Measurements from ENCODE around the gene DSP.
A peak's percentile ranks its signal among the peaks of the same experiment; 100 is the strongest.

DSP gene

DNA sequence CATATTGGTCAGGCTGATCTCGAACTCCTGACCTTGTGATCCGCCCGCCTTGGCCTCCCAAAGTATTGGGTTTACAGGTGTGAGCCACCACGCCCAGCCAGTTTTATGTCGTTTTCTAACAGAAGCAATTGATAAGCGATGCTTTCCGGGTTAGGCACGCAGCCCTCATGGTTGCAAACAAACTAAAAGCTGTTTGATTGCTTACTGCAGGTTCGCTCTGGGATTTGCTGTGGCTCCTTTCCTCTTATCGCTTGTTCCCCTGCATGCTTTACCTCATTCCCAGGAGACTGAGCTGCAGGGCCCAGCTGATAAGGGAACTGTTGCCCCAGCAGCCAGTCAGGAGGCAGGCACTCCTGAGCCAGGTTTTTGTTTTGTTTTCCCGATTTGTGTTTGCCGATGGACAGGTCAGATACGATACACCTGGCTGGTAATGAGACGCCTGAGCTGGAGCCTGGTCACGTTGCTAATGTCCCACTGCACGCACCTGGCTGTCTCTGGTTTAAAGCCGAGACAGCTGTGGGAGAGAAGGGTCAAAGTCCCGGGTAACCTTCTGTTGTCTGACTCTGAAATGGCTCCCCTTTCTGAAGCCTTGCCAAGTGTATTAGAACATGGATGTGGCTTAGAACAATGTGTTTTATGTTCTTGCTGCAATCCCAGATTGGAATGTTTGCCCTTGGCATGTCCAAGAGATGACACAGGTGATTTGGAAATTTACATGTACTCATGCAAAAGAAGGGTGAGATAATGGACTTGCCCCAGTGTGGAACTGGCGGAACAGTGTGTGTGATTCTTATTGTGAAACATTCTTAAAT is 19.9 kb downstream of the DSP start:
- DNase-seq = no peak

DNA sequence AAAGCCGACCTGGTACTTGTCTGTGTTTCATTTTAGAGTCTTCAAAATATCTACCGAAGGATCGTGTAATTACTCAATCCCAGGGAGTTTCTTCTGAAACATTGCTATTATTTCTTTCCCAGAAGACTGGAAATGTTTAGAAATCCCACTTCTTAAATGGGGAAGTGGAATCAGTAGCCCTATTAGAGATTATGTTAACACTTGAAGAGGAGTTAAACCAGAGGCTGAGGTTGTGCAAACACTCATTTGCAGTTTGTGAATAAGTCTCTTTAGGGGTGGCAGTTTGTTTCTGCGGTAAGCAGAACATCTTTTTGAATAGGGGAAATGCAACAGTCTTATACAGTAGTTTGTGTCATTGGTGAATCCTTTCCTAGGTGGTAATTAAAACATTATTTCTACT is 21.3 kb downstream of the DSP start:
- DNase-seq = no peak

DNA sequence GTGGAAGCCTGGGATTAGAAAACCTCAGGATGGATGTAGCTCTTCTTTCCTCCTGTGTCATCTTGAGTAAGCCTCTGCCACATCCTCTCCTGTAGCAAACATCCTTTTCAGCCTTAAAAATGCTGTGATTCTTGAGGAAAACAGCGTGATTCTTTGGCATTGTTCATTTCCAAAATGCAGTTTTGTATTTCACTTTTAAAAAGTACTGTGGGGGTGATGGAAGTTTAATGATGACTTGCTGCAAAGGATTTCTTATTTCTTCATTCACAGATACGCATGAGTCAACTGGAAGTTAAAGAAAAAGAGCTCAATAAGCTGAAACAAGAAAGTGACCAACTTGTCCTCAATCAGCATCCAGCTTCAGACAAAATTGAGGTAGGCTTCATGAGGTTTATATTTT is 24.6 kb downstream of the DSP start:
- no peak for DNase-seq

DNA sequence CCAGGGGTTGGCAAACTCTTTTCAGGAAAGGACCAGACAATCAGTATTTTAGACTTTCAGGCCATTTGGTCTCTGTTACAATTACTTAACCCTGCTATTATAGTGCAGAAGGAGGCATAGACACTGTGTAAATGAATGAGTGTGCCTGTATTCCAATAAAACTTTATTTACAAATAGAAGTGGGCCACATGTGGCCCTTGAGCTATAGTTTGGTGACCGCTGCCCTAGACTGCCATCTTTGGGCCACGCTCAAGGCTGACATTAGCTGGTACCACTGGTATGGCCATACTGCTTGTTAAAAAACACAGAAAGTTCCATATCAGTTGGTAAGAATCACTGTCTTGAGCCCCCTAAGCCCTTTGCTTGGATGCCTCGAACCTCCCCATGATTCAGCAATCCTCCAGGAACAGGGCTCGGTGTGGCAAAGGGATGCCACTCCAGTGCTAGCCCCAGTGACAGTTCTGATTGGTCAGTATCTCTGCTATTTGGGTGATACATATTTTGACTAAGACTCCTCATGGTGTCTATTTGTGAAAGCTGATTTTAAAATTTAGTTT is 25.2 kb downstream of the DSP start:
- no peak for DNase-seq

DNA sequence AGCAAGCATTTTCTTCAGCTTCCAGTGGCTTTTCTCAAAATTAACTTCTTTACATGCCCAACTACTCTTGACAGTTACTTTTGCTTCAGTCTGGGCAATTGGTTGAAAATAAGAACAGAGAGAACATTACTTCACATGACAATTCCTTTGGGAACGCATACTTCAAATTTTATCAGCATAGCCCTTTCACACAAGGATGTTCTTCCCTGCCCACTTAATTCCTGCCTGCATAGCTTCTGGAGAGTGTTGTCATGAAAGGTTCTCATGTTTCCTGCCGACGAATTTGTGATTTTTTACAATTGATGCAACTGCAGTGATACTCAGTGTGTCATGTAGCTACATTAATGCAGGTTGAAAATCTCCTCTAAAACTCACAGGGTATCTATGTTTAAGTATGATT is 26.6 kb downstream of the DSP start:
- DNase-seq = no peak

DNA sequence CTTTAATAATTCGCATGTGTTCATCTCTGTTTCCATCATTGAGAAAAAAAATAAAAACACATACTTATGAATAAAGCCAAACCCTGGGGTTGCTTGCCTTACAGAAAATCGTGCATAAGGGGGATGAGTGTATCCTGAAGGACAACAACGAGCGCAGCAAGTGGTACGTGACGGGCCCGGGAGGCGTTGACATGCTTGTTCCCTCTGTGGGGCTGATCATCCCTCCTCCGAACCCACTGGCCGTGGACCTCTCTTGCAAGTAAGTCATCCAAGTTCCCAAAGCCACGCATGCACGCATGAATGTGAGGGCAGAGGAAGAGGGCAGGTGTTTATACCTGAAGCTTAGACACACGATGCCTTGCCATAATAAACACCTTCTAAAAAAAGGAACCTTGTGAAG is 27.6 kb downstream of the DSP start:
- no peak for DNase-seq

DNA sequence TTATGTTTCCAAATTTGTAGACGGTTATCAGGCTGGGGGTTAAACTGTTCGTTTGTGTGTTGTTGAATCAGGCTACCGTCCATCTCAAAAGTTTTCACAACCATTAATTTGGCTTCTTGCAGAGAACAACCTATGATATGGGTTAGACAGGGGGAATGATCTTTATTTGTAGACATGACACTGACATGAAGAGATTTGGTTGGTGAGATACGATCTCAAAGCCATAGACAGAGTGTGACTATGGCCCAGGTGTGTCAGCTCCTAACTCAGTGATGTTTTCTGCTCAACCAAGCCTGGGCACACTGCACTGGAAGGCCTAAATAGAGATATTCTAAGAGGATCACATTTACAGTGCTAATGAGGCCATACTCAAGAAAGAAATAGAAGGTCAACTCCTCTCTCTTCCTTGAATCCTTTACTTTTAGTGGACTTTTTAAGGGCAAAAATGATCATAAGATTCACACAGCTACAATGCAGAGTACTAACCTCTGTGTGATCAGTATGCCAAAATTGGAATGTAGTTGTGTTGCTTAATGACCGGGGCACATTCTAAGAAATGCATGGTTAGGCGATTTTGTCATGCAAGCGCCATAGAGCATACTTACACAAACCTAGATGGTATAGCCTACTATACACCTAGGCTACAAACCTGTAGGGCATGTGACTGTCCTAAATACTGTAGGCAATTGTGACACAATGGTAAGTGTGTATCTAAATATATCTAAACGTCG is 30.9 kb downstream of the DSP start:
- DNase-seq = no peak

DNA sequence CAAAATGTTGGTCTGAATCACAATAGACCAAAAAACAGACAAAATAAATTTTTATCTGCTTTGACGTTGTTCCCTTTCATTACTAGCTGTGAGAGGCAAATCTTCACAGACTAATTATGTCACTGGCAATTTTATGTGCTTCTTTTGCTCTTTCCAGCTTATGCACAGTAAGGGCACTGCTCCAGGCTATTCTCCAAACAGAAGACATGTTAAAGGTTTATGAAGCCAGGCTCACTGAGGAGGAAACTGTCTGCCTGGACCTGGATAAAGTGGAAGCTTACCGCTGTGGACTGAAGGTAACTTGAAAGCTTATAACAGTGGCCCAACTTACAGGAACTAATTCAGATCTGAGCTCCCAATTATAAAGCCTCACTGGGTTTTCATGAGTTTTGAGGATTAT is 33.0 kb downstream of the DSP start:
- DNase-seq = no peak

DNA sequence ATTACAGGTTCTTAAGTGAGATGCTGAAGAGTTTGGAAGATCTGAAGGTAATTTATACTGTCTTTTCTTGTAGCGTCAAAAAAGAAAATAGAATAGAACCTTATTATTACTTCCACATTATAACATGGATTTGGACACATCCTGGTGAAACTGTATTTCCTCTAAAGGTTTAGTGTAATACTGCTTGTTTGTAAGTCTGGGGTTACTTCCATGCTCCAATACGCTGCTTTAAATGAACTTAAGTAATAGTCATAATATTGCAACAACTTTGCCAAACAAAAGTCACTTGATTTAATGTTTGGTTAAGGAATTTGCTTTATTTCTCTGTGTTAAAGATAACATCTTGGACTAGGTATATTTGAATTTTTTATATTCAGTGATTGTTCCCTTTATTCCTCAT is 37.0 kb downstream of the DSP start:
- no peak for DNase-seq

DNA sequence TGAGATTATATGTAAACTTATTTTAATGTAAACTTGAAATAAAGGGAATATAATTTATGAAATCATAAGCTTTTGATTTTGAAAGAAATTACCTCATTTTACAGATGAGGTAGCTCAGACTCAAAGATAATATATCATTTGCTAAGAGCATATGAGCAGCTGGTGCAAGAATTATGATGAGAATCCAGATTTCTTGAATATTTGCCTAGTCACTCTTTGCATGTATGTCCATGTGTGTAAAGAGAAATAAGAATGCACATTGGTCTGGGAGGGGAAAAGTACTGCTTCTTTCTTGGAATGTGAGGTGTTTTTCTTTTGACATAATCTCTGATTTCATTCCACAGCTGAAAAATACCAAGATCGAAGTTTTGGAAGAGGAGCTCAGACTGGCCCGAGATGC is 37.5 kb downstream of the DSP start:
- DNase-seq = no peak

DNA sequence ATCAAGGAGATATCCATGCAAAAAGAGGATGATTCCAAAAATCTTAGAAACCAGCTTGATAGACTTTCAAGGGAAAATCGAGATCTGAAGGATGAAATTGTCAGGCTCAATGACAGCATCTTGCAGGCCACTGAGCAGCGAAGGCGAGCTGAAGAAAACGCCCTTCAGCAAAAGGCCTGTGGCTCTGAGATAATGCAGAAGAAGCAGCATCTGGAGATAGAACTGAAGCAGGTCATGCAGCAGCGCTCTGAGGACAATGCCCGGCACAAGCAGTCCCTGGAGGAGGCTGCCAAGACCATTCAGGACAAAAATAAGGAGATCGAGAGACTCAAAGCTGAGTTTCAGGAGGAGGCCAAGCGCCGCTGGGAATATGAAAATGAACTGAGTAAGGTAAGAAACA is 38.4 kb downstream of the DSP start:
- no peak for DNase-seq

DNA sequence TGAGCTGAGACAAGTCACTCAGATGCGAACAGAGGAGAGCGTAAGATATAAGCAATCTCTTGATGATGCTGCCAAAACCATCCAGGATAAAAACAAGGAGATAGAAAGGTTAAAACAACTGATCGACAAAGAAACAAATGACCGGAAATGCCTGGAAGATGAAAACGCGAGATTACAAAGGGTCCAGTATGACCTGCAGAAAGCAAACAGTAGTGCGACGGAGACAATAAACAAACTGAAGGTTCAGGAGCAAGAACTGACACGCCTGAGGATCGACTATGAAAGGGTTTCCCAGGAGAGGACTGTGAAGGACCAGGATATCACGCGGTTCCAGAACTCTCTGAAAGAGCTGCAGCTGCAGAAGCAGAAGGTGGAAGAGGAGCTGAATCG is 39.1 kb downstream of the DSP start:
- DNase-seq = no peak

DNA sequence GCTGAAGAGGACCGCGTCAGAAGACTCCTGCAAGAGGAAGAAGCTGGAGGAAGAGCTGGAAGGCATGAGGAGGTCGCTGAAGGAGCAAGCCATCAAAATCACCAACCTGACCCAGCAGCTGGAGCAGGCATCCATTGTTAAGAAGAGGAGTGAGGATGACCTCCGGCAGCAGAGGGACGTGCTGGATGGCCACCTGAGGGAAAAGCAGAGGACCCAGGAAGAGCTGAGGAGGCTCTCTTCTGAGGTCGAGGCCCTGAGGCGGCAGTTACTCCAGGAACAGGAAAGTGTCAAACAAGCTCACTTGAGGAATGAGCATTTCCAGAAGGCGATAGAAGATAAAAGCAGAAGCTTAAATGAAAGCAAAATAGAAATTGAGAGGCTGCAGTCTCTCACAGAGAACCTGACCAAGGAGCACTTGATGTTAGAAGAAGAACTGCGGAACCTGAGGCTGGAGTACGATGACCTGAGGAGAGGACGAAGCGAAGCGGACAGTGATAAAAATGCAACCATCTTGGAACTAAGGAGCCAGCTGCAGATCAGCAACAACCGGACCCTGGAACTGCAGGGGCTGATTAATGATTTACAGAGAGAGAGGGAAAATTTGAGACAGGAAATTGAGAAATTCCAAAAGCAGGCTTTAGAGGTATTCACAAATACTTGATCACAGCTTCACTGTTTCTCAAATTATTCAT is 39.6 kb downstream of the DSP start:
- no peak for DNase-seq

DNA sequence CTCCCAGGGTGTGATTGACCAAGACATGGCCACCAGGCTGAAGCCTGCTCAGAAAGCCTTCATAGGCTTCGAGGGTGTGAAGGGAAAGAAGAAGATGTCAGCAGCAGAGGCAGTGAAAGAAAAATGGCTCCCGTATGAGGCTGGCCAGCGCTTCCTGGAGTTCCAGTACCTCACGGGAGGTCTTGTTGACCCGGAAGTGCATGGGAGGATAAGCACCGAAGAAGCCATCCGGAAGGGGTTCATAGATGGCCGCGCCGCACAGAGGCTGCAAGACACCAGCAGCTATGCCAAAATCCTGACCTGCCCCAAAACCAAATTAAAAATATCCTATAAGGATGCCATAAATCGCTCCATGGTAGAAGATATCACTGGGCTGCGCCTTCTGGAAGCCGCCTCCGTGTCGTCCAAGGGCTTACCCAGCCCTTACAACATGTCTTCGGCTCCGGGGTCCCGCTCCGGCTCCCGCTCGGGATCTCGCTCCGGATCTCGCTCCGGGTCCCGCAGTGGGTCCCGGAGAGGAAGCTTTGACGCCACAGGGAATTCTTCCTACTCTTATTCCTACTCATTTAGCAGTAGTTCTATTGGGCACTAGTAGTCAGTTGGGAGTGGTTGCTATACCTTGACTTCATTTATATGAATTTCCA is 43.9 kb downstream of the DSP start:
- DNase-seq = no peak

DNA sequence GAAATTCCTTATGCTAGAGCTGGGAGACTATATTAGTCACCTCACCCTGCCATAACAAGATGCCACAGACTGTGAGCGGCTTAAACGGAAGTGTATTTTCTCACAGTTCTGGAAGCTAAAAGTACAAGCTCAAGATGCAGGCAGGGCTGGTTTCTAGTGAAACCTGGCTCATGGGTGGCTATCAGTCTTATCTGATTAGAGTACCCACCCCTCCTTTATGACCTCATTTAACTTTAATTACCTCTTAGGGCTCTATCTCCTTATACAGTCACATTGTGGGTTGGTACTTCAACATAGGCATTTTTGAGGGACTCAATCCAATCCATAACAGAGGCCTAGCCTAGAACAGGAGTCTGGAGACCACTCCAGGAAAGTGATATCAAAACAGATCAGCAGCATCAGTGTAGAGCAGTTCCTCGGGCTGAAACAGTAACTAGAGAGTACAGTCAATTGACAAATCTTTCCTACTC is 46.2 kb downstream of the DSP start:
- no peak for DNase-seq

DNA sequence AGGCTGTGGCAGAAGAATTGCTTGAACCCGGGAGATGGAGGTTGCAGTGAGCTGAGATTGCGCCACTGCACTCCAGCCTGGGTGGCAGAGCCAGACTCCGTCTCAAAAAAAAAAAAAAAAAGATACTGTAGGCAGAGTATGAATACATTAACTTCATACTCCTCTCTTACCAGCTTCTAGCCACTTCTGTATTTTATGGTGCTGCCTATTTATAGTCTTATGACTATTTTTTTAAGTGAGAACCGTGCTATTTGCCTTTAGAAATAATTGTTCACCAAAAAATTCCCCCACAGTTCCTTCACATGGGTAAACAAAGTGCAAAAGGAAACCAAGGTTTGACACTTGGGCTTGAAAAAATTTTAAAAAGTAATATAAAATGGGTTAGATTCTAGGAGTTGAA is 47.0 kb downstream of the DSP start:
- DNase-seq = no peak

DNA sequence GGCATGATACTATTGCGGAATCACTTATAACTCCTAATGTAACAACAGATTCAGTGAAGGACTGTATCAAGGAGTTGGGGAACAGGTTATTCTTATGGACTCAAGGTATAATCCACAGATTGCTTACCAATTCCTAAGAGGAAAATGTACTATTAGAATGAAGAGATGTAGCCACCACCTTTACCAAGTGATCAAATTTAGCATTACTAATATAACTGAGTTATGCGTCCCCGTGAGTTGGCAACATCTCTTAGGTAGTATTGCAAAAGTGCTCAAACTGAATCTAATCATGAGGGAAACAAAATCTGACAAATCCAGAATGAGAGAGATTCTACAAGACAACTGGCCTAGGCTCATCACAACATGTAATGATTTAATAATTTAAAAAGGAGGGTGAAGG is 47.8 kb downstream of the DSP start:
- no peak for DNase-seq

DNA sequence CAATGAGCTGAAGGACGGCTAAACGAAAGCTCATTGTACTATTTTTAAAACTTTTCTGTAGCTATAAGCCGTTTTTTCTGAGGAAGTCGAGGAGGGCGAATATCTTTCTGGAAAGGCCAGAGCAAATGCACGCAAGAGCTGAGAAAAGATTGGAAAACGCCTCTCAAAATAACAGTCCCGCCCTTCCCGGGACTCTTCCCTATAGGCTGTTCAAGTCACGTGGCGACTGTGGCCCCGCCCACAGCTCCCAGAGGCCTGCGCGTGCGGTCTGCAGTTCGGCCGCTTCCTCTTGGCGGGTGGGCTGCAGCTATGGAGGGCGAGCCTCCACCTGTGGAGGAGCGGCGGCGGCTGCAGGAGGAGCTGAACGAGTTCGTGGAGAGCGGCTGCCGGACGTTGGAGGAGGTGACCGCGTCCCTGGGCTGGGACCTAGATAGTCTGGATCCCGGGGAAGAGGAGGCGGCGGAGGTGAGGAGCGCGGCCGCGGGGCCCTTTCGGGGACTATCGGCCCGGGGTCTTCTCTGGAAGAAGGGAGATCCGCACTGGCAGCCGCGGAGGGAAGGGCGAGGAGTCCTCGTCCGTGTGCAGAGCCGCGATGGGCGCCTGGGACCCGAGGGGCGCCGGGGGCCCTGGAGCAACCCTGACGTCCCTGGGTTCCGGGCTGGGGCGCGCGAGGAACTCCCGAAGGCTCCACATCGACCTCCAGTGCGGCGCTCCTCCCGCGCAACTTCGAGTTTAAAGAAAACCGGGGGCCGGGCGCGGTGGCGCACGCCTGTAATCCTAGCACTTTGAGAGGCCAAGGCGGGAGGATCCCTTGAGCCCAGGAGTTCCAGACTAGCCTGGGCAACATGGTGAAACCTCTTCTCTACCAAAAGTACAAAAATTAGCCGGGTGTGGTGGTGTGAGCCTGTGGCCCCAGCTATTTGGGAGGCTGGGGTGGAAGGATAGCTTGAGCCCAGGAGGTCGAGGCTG is 48.8 kb downstream of the DSP start, which contains the start of gene SNRNP48:
SNRNP48 (plus strand) TSS at position 250 of the 969 bp plus-strand sequence; CDS start at position 310, 60 bp downstream.
- DNase-seq = peak; percentile 28 to 95 (median 85)

DNA sequence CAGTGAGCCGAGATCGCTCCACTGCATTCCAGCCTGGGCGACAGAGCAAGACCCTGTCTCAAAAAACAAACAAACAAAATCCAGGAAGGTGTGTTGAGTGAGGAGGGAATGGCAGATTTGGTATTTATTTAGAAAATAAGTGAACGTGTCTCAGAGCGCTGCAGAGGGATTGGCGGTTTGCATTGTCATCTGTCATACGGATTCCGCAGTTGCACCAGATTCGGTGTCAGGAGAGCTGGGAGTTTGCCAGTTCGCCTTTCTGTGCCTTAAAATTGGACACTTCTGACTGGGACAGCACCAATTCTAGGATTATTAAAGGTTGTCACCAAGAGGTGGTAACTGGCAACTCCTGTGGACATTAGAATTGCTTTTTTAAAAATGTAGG is 49.4 kb downstream of the DSP start:
- peak in 3 of 51 donors; percentile 12 to 20 (median 16) for DNase-seq

DNA sequence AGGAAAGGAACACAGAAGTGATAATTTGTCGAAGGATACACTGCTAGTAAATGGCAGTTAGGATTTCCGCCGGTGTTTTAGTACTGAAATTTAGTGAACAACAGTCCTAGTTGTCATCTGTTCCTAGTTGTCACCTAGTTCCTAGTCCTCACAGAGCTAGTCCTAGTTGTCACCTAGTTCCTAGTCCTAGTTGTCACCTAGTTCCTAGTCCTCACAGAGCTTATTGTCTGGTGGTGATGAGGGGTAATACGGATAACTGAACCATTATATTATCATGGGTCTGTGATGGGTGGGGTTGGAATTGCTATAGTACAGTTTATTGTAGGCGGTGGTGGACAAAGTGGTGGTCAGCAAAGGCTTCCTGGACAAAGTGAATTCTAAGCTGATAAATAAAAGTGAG is 50.3 kb downstream of the DSP start:
- no peak for DNase-seq

Data from hypothalamus (tissue), 51 donors.